ENCODE measurements around the gene DRAM1.

GRCh38 chr12:101889211-101889752 lies 11.9 kb downstream of the DRAM1 start:
- TF ChIP-seq POLR2A (IDR thresholded peaks at IDR 0.05; ENCODE audit: low read depth, low read length) (no peak), POLR2AphosphoS5 (IDR thresholded peaks at IDR 0.05; ENCODE audit: low read depth, low read length) (no peak)

All from GM12892 (cell line).